NCI-H1436 (cell line): Measurements from ENCODE around the gene CAMK2D.

Experiments
- DNase-seq: peaks from one replicate; lab custom pipeline; 2025; lab: John Stamatoyannopoulos, UW

CAMK2D gene

GRCh38 chr4:113682730-113683537 lies 78.6 kb downstream of the CAMK2D start:
- DNase-seq = peak; percentile 80

DNA sequence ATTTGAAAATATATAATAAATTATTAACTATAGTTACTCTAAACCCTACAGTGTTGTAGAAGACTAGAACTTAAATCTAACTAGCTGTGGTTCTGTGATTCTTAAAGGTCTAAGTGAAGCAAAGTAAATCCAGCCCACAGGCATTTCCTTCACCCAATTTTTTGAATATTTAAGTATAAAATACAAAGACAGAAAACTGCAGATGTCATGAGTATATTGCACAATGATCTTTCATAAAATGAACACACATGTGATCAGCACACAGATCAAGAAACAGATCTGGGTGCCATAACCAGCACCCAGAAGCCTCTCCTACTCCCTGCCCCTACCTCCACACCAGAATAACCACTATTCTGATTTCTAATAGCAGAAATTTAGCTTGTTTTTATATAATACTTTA lies 82.9 kb downstream of the CAMK2D start:
- no peak for DNase-seq

GRCh38 chr4:113677325-113677724 lies 84.2 kb downstream of the CAMK2D start:
- no peak for DNase-seq

DNA sequence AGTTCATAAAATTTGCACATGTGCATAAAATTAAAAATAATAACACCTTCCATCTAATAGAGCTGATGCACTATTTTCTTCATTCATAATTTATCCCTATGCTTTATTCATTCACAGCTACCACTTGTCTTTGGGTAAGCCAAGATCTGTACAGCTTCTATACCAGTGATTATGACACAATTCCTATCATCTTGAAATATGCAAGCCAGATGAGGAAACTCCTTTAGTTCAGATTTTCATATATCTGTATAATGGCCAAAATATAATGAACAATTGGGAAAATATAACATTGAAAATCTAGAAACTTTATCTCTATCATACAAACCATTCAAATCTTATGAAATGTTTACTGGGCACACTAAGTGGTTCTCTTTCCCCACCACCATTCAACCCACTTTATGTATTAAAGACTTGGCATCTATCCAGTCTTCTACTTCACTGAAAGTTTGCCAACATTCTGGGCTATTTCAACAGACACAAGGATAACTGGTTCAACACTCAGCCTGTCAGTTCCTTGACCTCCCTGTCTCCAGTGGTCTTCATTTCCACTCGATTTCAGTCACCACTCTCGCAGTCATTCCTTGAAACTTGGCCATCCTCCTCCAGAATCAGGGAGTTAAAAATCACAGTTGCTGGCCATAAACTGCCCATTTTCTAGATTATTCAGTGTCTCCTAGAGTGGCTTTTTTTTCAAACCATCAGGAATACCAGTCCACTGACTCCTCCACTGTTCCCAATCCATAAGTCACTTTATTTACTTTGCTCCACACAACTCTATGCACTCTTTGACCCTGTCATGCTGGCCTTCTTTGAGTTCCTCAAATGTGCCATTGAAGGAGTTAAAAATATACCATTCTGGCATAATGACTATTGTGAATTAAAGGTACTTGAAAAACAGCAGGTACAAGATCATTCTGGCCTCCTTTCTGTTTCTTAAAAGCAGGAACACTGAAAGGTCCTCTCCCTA lies 85.5 kb downstream of the CAMK2D start:
- no peak for DNase-seq

DNA sequence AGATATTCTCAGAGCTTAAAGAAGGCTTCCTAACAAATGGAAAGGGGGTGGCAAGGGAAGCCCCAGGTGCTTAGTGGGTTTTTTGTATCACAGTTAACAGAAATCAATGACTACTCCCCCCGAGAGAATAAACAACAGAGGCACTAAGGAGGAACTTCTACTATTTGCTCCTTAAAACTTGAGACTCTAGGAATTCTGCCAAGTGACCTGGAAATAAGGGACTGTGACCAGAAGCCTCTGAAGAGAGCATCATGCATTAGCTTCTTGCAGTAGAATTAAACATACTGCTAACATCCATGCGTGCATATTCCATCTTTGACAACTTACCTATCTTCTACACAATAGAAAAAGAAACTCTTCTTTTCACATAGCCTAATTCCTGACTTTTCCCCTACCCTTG lies 86.8 kb downstream of the CAMK2D start:
- DNase-seq = no peak

GRCh38 chr4:113674251-113674650 lies 87.3 kb downstream of the CAMK2D start:
- no peak for DNase-seq

DNA sequence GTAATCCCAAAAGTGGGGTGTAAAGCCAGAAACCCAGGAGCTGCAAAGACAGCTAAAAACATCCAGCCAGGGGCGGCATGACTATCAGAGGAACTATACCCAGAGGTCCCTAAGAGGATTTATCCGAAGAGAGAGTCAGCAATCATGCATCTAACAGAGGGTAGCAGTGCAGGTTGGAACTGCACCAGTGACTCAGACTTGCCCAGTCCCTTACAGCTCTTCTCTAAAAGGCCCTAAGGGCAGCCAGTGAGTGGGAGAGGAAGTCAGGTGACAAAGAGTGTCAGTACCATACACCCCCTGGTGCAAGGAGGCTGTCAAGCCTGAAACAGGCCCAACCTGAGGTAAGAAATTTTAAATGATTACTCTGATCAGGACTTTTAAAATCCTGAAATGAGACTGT lies 88.1 kb downstream of the CAMK2D start:
- no peak for DNase-seq

DNA sequence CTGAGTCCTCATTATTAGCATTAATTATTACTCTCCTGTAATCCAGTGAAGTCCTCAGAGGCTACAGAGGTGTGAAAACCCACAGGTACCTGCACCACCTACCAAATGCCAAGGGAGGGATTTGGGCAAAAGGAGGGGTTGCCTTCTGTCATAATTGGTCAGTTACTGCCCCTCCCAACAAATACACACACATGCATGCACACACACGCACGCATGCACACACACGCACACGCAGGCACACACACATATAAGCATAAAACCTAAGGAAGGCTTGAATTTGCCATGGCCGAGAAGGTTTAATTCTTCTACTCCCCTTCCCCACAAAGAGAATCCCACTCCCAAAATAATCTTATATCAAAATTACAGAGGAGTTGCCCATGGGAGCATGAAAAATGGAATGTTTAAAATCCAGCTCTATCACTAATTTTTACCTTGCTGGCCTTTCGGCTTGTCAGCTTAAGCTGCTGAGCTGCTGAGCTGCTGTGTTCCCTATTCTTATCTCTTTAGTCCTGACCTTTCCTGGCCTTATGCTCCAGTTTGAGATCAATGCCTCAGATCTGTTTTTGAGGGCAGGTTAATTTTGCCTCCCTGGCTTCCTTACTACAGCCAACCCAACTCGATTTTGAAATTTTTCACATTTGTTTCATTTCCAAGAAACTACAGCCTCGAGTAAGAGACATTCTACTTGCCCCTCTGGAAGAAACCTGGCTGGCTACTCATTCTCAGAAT lies 95.0 kb downstream of the CAMK2D start:
- DNase-seq = no peak

- DNase-seq = no peak
These were observed 96.5 kb downstream of the CAMK2D start for GRCh38 chr4:113665036-113665435.

- DNase-seq = no peak
These were observed 99.0 kb downstream of the CAMK2D start for GRCh38 chr4:113662581-113662980.

- no peak for DNase-seq
These were observed 102.4 kb downstream of the CAMK2D start for GRCh38 chr4:113659127-113659526.

- DNase-seq = no peak
These were observed 103.8 kb downstream of the CAMK2D start for GRCh38 chr4:113657586-113658233.

GRCh38 chr4:113653871-113654270 lies 107.7 kb downstream of the CAMK2D start:
- DNase-seq = no peak

GRCh38 chr4:113646442-113646822 lies 115.1 kb downstream of the CAMK2D start:
- DNase-seq = no peak

- no peak for DNase-seq
These were observed 115.6 kb downstream of the CAMK2D start for GRCh38 chr4:113645771-113646441.

- no peak for DNase-seq
These were observed 116.2 kb downstream of the CAMK2D start for GRCh38 chr4:113645288-113645687.

GRCh38 chr4:113644398-113644797 lies 117.1 kb downstream of the CAMK2D start:
- no peak for DNase-seq

DNA sequence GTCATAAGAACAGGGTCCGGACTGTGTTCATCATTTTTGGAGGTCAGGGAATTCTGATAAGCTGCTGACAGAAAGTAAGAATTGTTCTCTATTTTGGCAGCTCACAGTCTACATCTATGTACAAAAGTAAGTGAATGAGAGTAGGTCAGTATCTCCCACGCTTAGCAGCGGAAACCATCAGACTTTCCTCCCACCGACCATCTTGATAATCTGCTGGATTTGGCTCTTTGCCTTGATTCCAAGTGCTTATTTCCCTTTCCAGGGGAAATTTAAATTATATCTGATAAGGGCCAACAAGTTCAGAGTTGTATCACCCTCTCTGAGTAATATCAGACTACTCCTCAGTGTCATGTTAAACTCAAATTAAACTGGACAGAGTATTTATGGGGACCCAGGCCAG lies 118.0 kb downstream of the CAMK2D start:
- no peak for DNase-seq

DNA sequence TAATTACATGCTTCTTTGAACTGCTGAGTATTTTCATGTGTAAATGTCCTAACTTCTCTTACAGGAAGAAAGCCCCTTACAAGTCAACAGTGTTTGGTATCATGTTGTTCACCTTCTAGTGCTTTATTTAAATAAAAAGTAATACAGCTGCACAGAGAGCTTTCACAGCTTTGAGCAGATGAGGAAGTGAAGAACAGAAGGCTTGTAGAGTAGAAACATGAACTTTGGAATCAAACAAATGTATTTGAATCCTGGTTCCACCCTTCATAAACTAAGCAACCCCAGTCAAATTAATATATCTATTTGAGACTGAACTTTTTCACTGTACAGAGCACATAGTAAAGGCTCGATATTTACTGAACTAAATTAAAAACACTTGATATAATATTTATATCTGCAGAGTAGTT lies 120.5 kb downstream of the CAMK2D start:
- no peak for DNase-seq

DNA sequence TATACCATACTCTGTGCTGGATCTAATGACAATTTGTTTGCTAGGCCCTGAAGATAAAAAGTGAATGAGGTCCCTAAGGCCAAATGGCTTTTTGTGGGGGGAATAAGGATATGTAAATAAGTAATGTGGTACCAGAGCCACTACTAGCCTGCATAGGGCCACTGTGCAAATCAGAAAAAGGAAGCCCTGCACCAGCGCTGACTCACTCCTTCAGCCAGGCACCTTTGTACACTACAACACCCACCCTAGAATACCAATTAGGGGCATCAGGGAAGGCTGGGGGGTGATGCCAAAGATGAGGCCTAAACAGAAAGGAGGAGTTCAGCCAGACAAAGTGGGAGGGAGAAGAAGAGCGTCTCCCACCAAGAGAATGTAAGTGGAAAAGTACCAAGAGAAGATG lies 122.2 kb downstream of the CAMK2D start:
- no peak for DNase-seq

DNA sequence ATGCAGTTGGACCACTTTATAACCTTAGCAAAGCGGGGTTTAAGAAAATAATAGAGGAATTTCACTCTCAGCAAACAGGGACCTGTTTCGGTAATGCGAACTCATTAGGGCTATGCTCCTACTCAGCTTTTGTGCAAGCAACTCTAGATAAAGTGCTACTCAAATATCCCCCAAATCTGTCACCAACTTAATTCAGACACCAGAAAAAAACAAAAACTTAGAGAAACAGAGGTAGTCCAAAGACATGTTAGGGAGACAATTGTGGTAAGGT lies 123.0 kb downstream of the CAMK2D start:
- DNase-seq = no peak
